Adipocyte (in vitro differentiated cells): ENCODE data around the gene SLC35B1.

Experiments used
- DNase-seq: peaks from one replicate; pipeline ENCODE4 v3.0.0-alpha.2; 2015; ENCODE audit warnings: low read depth
- H3K27me3 ChIP-seq: replicated peaks from 2 replicates; pipeline ENCODE4 v1.7.0; 2013; ENCODE audit warnings: mild to moderate bottlenecking, low read length, moderate library complexity; ENCODE audit not compliant: control insufficient read depth, insufficient read depth
- H3K36me3 ChIP-seq: 2 replicates; pipeline ENCODE4 v1.7.0; 2013; ENCODE audit warnings: low read length, mild to moderate bottlenecking, moderate library complexity; ENCODE audit not compliant: control insufficient read depth, insufficient read depth, severe bottlenecking
- H3K4me1 ChIP-seq: 2 replicates; pipeline ENCODE4 v1.7.0; 2013; ENCODE audit warnings: mild to moderate bottlenecking, low read length, moderate library complexity; ENCODE audit not compliant: control insufficient read depth, insufficient read depth
- H3K4me3 ChIP-seq: 2 replicates; pipeline ENCODE4 v1.7.0; 2013; ENCODE audit warnings: mild to moderate bottlenecking, low read length, moderate library complexity
- H3K9ac ChIP-seq: 2 replicates; pipeline ENCODE4 v1.7.0; 2013; ENCODE audit warnings: mild to moderate bottlenecking, low read length, moderate library complexity
- H3K9me3 ChIP-seq: 2 replicates; pipeline ENCODE4 v1.7.0; 2013; ENCODE audit warnings: mild to moderate bottlenecking, low read length, moderate library complexity; ENCODE audit not compliant: control insufficient read depth

The SLC35B1 gene

DNA sequence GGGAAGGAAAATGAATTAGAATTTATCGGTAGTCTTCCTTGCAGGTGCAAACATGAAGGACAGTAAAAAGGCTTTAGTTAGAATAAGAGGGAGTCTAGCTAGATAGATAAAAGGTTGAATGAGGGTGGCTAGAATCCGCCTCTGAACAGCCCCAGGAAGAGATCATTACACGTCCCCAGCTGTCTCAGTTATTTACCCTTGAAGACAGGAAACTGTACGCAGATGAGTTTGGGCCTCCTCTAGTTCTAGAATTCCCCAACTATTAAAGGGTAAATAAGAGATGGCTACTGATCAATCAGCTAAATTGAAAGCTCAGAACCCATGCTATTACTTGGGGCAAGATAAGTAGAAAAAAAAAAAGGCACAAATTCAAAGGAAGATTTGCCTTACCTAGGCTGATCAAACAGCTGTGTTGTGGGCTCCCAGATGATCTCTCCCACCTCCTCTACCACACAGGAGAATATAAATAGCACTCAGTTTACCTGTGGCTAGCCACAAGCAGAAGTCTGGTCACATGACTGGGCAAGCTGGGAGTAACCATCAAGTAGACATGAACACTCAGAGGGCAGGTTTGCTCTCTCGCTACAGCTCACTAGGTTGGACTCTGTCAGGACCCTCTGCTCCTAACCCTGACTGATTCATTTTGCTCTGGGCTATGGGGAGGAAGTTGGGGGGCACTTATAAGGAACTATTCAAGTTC lies 39.2 kb upstream of the SLC35B1 start:
- Histone ChIP-seq H3K36me3 (no peaks in the 10 kb centered on the region), H3K27me3 (no peaks in the 10 kb centered on the region), H3K9ac (no peak overlapping the region), H3K4me3 (no peak overlapping the region), H3K4me1 (peaks cover 15% of the 10 kb centered on the region), H3K9me3 (no peaks in the 10 kb centered on the region)
- no peak for DNase-seq

DNA sequence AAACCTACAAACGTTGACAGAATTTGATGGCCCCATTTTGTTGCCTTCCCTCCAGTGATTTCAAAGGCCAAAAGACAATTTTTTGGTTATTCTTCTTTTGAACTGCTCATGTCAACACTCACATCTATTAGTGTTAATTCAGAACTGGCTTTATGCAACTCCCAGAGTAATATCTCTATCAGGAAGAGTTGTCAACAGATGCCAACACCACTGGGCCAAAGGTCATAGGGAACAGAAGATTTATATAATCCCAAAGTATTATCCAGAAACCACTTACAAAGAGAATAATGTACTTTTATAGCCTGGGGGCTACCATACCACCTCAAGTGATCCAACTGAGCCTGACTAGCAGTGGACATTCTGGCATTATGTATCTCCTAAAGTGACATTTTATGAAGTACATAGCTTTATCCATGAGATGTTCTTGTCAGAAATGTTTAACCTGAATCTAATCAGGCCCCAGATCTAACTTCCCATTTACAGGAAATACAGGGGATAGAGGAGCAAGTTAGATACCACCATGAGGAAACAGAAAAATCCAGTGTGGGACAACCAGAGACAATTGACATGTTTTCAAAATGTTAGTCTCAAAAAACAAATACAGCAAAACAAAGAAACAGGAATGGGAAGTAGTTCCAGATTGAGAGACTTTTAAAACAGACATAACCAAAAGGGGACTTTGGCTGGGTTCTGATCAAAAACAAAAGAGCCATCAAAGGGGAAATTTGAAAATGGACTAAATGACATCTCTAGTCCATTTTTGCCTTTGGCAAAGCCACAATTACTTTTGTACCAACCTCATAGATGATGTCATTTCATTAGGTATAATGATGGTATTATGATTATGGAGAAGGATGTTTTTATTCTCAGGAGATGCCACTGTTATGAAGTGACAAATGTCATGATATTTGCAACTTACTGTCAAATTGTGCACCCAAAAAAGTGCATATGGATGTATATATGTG lies 37.7 kb upstream of the SLC35B1 start:
- no peaks in the 10 kb centered on the region for H3K9me3 ChIP-seq
- no peak overlapping the region for H3K9ac ChIP-seq
- no peaks in the 10 kb centered on the region for H3K27me3 ChIP-seq
- DNase-seq, result no peak
- H3K36me3 ChIP-seq, result no peaks in the 10 kb centered on the region
- no peak overlapping the region for H3K4me3 ChIP-seq
- peaks cover 29% of the 10 kb centered on the region for H3K4me1 ChIP-seq

DNA sequence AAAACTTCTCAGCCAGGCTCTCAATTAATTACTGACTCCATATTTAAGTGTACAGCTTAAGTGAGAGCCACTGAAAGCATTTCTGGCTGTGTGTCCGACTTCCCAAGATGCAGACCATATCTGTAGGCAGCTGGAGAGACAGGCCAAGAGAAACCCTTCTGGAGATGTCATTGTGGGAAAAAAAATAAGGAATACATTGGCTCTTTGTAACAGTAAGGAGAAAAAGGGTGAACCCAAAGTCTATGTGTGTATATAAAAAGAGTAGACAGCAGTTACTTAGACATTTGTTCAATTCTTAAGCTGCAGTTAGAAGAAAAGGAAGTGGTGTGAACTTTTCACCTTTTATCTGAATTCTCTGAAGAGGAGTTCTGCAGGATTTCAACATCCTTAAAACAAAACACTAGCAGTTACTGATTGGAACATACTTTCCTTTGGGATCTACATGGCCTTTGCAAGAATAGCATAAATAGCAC lies 34.4 kb upstream of the SLC35B1 start:
- no peaks in the 10 kb centered on the region for H3K27me3 ChIP-seq
- no peaks in the 10 kb centered on the region for H3K36me3 ChIP-seq
- H3K9me3 ChIP-seq, result no peaks in the 10 kb centered on the region
- DNase-seq, result peak; percentile 14
- peaks cover 29% of the 10 kb centered on the region for H3K4me1 ChIP-seq
- no peak overlapping the region for H3K4me3 ChIP-seq
- no peak overlapping the region for H3K9ac ChIP-seq

DNA sequence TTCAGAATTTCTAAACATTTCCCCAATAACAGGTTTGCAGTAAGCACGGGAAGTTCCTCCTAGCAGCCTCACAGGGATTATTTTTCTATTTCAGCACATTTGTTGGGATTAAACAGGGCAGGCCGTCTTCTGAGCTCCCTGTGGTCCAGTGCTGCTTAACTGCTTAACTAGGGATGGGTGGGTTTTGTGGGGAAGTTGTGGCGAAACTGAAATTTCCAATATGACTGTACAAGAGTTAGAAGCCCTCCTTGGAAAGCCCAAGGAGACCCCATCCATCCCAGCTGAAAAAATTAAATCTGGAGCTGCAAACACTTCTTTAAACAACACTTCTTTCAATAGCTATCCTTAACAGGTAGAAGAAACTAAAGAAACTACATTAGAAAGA lies 33.9 kb upstream of the SLC35B1 start:
- no peak for DNase-seq
- Histone ChIP-seq H3K9me3 (no peaks in the 10 kb centered on the region), H3K36me3 (no peaks in the 10 kb centered on the region), H3K4me3 (no peak overlapping the region), H3K9ac (no peak overlapping the region), H3K4me1 (peaks cover 29% of the 10 kb centered on the region), H3K27me3 (no peaks in the 10 kb centered on the region)

DNA sequence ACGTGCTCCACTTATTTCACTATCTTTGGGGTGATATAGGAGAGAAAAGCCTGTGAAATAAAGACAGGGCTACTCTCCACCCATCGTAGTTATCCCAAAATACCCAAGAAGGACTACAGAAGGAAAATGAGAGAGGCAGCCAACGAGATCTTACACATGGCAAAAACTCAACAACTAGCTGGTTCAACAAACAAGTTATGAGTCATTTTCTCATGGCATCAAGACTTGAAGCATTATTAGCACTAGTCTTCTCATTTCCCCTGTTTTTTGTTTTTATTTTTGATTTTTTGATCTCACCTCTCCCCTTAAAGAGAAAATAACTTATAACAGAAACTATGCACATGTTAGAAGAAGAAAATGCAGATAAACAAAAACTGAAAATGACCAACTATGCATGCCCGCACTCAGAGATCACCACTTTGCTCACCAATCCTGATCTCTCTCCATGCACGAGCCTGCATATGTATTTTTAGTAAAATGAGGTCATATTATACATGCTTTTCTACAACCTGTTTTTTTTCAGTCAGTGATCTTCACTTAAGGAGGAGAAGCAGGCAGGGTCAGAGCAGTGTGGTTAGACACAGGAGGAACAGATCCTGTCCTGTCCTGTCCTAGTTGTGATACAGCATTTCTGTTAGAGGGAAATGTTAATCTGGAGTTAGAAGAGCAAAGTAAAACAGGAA lies 33.4 kb upstream of the SLC35B1 start:
- Histone ChIP-seq H3K27me3 (no peaks in the 10 kb centered on the region), H3K4me1 (peaks cover 29% of the 10 kb centered on the region), H3K9ac (no peak overlapping the region), H3K36me3 (no peaks in the 10 kb centered on the region), H3K4me3 (no peak overlapping the region), H3K9me3 (no peaks in the 10 kb centered on the region)
- no peak for DNase-seq

DNA sequence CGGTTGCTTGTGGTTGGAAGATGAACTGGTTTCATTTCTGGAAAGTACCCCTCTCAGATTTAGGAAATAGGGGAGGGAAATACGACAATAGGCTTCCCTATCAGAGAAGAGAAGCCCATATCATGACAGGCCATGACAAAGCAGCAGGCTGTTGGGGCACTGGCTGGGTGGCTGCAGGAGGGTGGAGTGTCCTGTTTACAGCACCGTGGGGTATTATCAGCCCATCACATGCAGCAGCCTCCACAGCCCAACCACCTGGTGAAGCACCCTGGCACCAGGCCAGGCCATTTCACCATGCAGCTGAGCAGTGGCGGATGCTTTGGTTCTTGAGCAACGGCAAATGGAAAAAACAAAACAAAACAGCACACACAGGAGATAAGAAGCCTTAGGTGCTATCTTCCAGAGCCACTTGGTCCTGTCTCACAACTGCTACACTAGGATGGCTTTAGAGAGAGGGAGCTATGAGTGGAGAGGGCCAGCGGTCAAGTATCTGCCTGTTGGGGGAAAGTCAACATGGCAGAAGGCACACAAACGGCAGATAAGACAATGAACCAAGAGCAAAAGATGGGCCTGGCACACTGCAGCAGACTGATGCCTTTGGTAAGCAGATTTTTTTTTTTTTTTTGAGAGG lies 32.0 kb upstream of the SLC35B1 start:
- Histone ChIP-seq H3K4me1 (peaks cover 26% of the 10 kb centered on the region), H3K9ac (no peak overlapping the region), H3K9me3 (no peaks in the 10 kb centered on the region), H3K27me3 (no peaks in the 10 kb centered on the region), H3K4me3 (no peak overlapping the region), H3K36me3 (no peaks in the 10 kb centered on the region)
- DNase-seq, result no peak

DNA sequence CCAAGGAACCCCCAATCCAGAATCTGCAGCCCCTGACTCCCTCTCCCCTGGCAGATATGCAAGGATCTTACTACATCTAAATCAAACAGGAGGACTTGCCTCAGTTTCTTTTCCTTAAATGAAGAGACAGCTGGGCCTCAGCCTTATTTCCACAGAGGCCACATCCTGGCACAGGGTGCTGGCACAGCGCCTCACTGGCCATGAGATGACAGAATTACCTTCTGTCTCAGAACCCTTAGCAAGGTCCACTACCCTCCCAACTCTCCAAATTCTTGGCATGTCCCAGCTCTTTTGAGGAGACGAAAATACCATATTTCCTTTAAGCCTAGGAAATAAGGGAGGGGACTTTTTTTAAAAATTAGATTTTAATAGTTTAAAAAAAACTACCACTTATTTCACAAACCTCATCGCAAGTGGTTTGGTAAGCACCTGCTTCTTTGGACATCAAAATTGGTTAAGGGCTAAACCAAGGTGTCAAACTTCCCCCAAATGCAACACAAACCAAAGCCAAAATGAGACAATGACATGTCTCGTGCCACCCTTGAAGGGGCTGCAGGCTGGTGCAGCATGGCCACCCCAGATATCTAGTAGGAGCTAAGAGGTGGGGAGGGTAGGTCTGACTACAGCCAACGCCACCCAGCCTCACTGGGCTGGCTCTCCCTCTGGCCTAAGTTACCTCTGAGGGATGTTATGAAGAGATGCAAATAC lies 30.8 kb upstream of the SLC35B1 start:
- no peaks in the 10 kb centered on the region for H3K9me3 ChIP-seq
- no peak overlapping the region for H3K9ac ChIP-seq
- H3K36me3 ChIP-seq, result no peaks in the 10 kb centered on the region
- DNase-seq, result no peak
- no peaks in the 10 kb centered on the region for H3K27me3 ChIP-seq
- peaks cover 26% of the 10 kb centered on the region for H3K4me1 ChIP-seq
- H3K4me3 ChIP-seq, result no peak overlapping the region

DNA sequence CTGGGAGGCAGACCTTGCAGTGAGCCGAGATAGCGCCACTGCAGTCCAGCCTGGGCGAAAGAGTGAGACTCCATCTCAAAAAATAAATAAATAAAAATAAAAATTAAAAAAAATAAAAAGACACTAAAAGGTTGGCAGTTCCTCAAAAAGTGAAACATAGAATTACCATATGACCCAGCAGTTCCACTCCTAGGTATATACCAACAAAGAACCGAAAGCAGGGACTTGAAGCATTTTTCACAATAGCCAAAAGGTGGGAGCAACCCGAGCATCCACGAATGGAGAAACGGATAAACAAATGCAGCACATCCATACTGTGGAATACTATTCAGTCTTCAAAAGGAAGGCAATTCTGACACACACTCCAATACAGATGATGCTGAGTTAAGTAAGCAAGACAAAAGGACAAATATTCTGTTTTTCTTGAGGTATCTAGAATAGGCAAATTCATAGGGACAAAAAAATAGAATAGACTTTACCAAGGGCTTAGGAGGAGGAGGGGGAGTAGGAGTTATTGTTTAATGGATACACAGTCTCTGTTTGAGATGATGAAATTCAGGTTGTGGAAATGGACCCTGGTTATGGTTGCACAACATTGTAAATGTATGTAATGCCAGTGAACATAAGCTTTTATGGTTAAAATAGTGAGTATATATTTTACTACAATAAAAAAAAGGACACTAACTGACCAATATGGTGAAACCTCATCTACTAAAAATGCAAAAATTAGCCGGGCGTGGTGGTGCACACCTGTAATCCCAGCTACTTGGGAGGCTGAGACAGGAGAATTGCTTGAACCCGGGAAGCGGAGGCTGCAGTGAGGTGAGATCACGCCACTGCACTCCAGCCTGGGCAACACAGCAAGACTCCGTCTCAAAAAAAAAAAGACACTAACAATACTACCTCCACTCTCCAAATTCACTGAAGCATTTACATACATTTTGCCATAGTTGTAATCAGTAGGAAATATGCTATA lies 27.0 kb upstream of the SLC35B1 start:
- no peaks in the 10 kb centered on the region for H3K9me3 ChIP-seq
- no peak overlapping the region for H3K9ac ChIP-seq
- H3K36me3 ChIP-seq, result no peaks in the 10 kb centered on the region
- peaks cover 17% of the 10 kb centered on the region for H3K4me1 ChIP-seq
- H3K4me3 ChIP-seq, result no peak overlapping the region
- DNase-seq, result no peak
- no peaks in the 10 kb centered on the region for H3K27me3 ChIP-seq

DNA sequence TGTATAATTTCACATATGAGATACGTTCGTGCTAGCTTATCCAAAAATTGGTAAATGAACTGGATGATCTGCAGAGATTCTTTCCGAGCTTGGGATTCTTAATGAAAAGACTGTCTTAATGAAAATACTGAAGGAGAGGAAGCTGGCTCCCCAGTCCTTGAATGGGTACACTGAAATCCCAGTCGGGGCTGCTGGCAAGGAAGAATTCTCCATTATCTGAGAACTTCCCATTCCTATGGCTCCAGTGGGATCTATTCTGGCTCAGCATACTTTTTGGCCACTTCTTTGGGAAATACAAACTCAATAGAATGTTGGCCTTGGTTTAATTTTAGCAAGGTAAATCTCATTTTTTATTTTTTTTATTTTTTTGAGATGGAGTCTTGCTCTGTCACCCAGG lies 23.7 kb upstream of the SLC35B1 start:
- H3K9me3 ChIP-seq, result no peaks in the 10 kb centered on the region
- no peaks in the 10 kb centered on the region for H3K36me3 ChIP-seq
- H3K27me3 ChIP-seq, result no peaks in the 10 kb centered on the region
- H3K4me1 ChIP-seq, result peaks cover 19% of the 10 kb centered on the region
- no peak overlapping the region for H3K9ac ChIP-seq
- no peak overlapping the region for H3K4me3 ChIP-seq
- no peak for DNase-seq
